22Rv1 (cell line): ENCODE data around the gene CEBPB.

ENCODE experiments used
- CTCF ChIP-seq: fragments of 450-650 bp; IDR thresholded peaks from 2 replicates; pipeline ENCODE4 v1.5.1; 2017; ENCODE audit warnings: mild to moderate bottlenecking
- ZFX ChIP-seq: fragments of 450-650 bp; IDR thresholded peaks from 2 replicates; pipeline ENCODE4 v1.6.1; 2017; ENCODE audit warnings: antibody characterized with exemption, borderline replicate concordance

GRCh38 chr20:50208085-50208491, 17.5 kb downstream of the CEBPB start:
- TF ChIP-seq CTCF = no peak
- no peak for TF ChIP-seq ZFX
